HCT116 (cell line): ENCODE measurements around the gene DOCK2.

ENCODE experiments used
- CEBPB ChIP-seq: IDR thresholded peaks from 2 replicates; pipeline ENCODE4 v1.6.1; 2012; ENCODE audit warnings: low read depth
- CTCF ChIP-seq, 3 experiments: fragments of 200-600 bp in 1 of 3; sonication (generic) in 1 of 3; IDR thresholded peaks in 2 of 3; conservative IDR thresholded peaks in 1 of 3; 2 replicates each; pipeline ENCODE4 v1.5.1; 2012 to 2017; ENCODE audit warnings: low read depth in 2 of 3, low read length in 2 of 3, antibody characterized with exemption in 1 of 3, borderline replicate concordance in 1 of 3, control low read depth in 1 of 3, mild to moderate bottlenecking in 1 of 3, mixed read lengths in 1 of 3, mixed run types in 1 of 3, moderate library complexity in 1 of 3; ENCODE audit not compliant: insufficient read depth in 1 of 3
- EZH2 ChIP-seq: fragments of 200-600 bp; sonication (generic); IDR thresholded peaks from 2 replicates; pipeline ENCODE4 v1.6.1; 2017; ENCODE audit warnings: antibody characterized with exemption, mixed run types
- POLR2A ChIP-seq: IDR thresholded peaks from 2 replicates; pipeline ENCODE4 v1.7.0; 2011; ENCODE audit warnings: borderline replicate concordance; ENCODE audit not compliant: insufficient read depth, insufficient read length; ENCODE audit errors: extremely low read depth
- RAD21 ChIP-seq: IDR thresholded peaks from 2 replicates; pipeline ENCODE4 v1.6.1; 2012; ENCODE audit warnings: low read depth, mild to moderate bottlenecking
- ZFX ChIP-seq: fragments of 450-650 bp; IDR thresholded peaks from 2 replicates; pipeline ENCODE4 v1.6.1; 2017
- TF ChIP-seq, protein P1 (sequence below): IDR thresholded peaks from 2 replicates; pipeline ENCODE4 v1.6.1; 2012
- TF ChIP-seq, protein P2 (sequence below): IDR thresholded peaks from 2 replicates; pipeline ENCODE4 v1.6.1; 2011; ENCODE audit warnings: mild to moderate bottlenecking, low read length, moderate library complexity; ENCODE audit not compliant: insufficient replicate concordance; ENCODE audit errors: extremely low read depth

GRCh38 chr5:170038241-170038640 lies 401.2 kb downstream of the DOCK2 start:
- TF ChIP-seq ZFX (no peak), EZH2 (no peak), CTCF (IDR thresholded peaks at IDR 0.05 in 2 of 3, conservative IDR thresholded peaks at IDR 0.05 in 1 of 3; ENCODE audit: borderline replicate concordance in 1 of 3, insufficient read depth in 1 of 3, low read depth in 2 of 3, low read length in 2 of 3) (no peak), POLR2A (no peak), RAD21 (no peak), CEBPB (no peak)
- TF ChIP-seq, protein P1, sequence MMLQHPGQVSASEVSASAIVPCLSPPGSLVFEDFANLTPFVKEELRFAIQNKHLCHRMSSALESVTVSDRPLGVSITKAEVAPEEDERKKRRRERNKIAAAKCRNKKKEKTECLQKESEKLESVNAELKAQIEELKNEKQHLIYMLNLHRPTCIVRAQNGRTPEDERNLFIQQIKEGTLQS, result no peak
- TF ChIP-seq, protein P2, sequence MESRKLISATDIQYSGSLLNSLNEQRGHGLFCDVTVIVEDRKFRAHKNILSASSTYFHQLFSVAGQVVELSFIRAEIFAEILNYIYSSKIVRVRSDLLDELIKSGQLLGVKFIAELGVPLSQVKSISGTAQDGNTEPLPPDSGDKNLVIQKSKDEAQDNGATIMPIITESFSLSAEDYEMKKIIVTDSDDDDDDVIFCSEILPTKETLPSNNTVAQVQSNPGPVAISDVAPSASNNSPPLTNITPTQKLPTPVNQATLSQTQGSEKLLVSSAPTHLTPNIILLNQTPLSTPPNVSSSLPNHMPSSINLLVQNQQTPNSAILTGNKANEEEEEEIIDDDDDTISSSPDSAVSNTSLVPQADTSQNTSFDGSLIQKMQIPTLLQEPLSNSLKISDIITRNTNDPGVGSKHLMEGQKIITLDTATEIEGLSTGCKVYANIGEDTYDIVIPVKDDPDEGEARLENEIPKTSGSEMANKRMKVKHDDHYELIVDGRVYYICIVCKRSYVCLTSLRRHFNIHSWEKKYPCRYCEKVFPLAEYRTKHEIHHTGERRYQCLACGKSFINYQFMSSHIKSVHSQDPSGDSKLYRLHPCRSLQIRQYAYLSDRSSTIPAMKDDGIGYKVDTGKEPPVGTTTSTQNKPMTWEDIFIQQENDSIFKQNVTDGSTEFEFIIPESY, result no peak
